B cell (primary cell): ENCODE data around the gene MFSD2A.

ENCODE experiments used
- CTCF ChIP-seq: fragments of 200-600 bp; IDR thresholded peaks from one replicate; pipeline ENCODE4 v1.8.0; 2022; ENCODE audit warnings: antibody characterized with exemption, mild to moderate bottlenecking
- EZH2 ChIP-seq: IDR thresholded peaks from 2 replicates; pipeline ENCODE4 v1.6.1; 2012; ENCODE audit warnings: borderline replicate concordance, low read depth, mild to moderate bottlenecking, moderate library complexity, low read length; ENCODE audit not compliant: insufficient read depth, poor library complexity, severe bottlenecking

DNA sequence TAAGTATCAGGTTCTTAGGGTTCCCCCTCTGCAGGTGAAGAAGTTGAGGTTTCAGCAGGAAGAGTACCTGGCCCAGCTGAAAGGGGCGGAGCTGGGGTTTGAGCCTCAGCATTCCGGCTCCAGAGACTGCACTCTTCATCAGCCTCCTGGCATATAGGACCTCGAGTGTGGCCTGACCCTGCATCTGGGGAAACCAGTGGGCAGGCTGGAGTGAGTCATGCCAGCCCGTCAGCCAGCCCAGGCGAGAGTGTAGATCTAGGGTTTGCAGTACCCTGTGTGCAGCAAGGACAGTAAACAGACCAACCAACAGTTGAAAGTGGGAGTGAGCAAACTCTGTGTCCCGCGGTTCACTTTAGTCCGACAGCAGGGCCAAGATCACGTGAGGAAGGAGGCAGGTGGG, 14.1 kb downstream of the MFSD2A start:
- TF ChIP-seq CTCF = no peak
- TF ChIP-seq EZH2 = no peak
